C4-2B (cell line): ENCODE results near the gene SSR3.

Experiments used
- H3K27ac ChIP-seq: fragments of 450-650 bp; 2 replicates; pipeline ENCODE4 v1.5.1; 2017
- ZFX ChIP-seq: fragments of 450-650 bp; IDR thresholded peaks from 2 replicates; pipeline ENCODE4 v1.6.1; 2017
- TF ChIP-seq, protein P1 (sequence below): fragments of 450-650 bp; conservative IDR thresholded peaks from 2 replicates; pipeline ENCODE4 v1.5.1; 2017; ENCODE audit warnings: mild to moderate bottlenecking

The SSR3 gene

DNA sequence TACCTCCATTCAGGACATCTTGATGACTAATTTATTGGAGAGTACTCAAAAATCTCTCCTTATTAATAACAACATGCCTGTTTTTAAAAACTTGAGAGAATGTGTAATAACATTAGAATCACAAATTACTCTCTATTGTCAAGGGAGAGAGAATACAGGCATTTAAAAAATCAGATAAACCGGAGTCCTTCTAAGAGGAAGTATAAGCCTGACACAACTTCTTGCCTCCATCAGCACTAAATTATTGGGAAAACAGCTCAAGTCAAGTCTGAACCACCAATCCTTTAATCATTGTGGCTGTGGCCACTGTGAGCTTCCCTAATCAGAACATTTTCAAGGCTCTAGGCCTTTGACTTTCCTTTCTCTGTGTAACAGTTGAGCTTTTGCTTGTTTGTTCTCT lies 38.0 kb downstream of the SSR3 start:
- no peak for TF ChIP-seq ZFX
- TF ChIP-seq, protein P1, sequence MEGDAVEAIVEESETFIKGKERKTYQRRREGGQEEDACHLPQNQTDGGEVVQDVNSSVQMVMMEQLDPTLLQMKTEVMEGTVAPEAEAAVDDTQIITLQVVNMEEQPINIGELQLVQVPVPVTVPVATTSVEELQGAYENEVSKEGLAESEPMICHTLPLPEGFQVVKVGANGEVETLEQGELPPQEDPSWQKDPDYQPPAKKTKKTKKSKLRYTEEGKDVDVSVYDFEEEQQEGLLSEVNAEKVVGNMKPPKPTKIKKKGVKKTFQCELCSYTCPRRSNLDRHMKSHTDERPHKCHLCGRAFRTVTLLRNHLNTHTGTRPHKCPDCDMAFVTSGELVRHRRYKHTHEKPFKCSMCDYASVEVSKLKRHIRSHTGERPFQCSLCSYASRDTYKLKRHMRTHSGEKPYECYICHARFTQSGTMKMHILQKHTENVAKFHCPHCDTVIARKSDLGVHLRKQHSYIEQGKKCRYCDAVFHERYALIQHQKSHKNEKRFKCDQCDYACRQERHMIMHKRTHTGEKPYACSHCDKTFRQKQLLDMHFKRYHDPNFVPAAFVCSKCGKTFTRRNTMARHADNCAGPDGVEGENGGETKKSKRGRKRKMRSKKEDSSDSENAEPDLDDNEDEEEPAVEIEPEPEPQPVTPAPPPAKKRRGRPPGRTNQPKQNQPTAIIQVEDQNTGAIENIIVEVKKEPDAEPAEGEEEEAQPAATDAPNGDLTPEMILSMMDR = no peak
- H3K27ac ChIP-seq = no peak overlapping the region

DNA sequence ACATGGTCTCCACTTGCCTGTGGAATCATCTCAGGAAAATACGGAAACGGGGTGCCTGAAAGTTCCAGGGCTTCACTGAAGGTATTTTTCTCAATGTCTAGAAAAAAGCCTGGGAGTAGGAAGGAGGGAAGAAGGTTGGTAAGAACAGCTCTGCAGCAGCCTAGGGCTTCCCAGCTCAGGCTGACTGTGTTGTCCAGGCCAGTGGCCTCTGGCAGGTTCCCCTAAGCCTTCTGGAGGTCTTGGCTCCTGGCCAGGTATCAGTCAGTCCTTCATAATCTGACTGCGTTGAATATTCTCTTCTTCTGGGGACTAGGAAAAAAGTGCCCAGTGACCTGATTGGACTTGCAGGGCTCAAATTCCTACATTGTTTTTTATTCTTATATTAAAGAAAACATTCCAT lies 38.6 kb downstream of the SSR3 start:
- no peak overlapping the region for H3K27ac ChIP-seq
- TF ChIP-seq, protein P1 = no peak
- TF ChIP-seq ZFX = no peak

DNA sequence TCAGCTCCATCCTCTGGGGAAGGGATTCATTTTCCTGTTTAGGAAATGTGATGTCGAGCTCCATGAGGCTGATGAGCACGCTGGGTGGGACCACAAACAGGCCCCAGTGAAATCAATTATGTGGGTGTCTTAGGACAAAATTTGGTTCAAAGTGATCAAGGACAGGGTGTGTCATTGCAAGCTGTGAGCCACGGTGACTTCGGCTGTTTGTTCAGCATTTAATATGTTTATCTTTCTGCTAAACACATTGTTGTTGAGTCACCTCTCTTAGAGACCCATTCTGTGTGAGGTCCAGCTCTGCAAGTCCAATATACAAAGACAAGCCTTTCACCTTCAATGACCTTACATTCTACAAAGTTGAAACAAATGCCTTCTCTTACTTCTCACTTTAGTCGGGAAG lies 41.3 kb downstream of the SSR3 start:
- H3K27ac ChIP-seq = no peak overlapping the region
- TF ChIP-seq, protein P1 = no peak
- no peak for TF ChIP-seq ZFX

GRCh38 chr3:156511987-156512677 lies 42.8 kb downstream of the SSR3 start:
- no peak for TF ChIP-seq ZFX
- TF ChIP-seq, protein P1 = no peak
- H3K27ac ChIP-seq = no peak overlapping the region

DNA sequence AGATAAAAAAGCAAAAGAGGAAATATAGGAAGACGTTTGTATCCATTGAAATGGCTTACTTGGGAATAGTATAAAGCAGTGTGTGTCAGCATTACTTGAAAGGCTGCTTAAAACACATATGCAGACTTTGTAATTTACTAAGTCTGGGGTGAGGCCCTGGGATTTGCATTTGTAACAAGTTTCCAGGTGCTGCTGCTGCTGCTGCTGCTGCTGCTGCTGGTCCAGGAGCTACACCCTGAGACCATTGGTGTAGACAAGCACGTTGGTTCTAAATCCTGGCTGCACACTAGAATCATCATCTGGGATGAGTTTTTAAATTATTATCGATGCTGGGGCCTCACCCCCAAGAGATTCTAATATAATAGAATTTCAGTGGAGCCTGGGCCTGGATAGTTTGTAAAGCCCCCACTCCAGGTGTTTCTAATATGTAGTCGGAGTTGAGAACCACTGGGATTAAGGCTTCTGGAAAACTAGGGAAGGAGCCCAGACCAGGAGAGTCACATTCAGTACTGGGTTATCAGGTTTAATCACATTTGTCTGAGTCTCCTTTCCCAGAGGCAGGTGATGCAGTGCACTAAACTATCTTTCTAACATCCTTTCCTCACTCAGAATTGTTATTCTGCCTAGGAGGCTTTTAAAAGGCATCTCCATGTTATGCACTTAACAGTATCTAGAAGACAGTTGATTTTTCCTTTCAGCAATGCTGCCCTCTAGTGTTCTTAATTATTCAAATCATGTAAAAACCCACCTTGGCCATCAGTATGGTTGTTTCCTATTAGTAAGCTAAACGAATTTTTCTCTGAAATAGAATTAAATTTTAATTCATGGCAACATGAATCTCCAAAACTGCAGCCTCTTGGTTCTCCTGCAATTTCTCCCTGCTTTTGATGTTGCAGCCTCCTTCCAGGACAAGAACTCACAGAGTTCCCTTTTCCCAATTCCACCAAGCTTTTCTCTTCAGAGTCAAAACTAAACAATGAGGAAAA lies 45.4 kb downstream of the SSR3 start:
- TF ChIP-seq, protein P1 = peak; percentile 84
- TF ChIP-seq ZFX = no peak
- H3K27ac ChIP-seq = no peak overlapping the region

DNA sequence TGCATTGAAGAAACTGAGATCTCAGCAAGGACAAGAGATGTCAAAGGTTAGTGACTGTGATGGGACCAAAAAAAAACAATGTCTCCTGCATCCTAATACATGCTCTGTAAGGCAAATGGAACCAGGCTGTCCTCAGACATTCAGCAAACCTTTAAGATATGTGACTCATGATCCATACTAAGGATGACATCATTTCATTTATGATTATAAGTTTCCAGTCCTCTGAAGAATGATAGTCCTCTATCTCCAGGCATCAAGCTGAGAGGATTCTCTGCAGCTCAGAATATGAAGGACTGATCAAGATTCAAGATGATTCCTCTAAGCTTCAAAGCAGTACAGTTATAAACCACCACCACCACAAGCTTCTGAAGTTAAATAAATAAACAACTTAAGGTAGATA lies 47.6 kb downstream of the SSR3 start:
- H3K27ac ChIP-seq = no peak overlapping the region
- no peak for TF ChIP-seq ZFX
- TF ChIP-seq, protein P1 = no peak

GRCh38 chr3:156498307-156498706 lies 56.6 kb downstream of the SSR3 start:
- no peak for TF ChIP-seq ZFX
- TF ChIP-seq, protein P1 = no peak
- H3K27ac ChIP-seq = no peak overlapping the region
